H1 (cell line): Measurements from ENCODE around the gene MAN1A2. TPM values are rescaled to one million over a fixed set of nuclear protein-coding genes. Genes with fewer than 3 reads are reported as not detected.

Experiments
- CTCF ChIA-PET: fragments of 300-600 bp; sonication (Branson Sonifier 250); formaldehyde crosslinking; loops from one replicate; lab custom pipeline; 2021; ENCODE audit not compliant: partially characterized antibody; lab: Charles Lee
- POLR2A ChIA-PET: fragments of 300-600 bp; sonication (Branson Sonifier 250); formaldehyde crosslinking; loops from one replicate; lab custom pipeline; 2021; ENCODE audit warnings: inconsistent platforms; ENCODE audit not compliant: partially characterized antibody; lab: Charles Lee
- DNase-seq, 2 experiments: peaks; one replicate each; pipeline versions ENCODE4 v3.0.0 to v3.0.0-alpha.2; 2010 to 2022; ENCODE audit warnings: low spot score in 2 of 2, low read depth in 1 of 2, mixed read lengths in 1 of 2
- FAIRE-seq: peaks from 2 replicates; lab custom pipeline; 2011; peaks lifted over from hg19 to GRCh38; lab: Jason Lieb, UNC
- H2AFZ ChIP-seq: 2 replicates; pipeline ENCODE4 v1.8.1; 2012; ENCODE audit warnings: low read length, inconsistent platforms
- H2AK5ac ChIP-seq: 2 replicates; pipeline ENCODE4 v1.6.1; 2013; ENCODE audit warnings: low read depth, low read length
- H2BK120ac ChIP-seq: replicated peaks from 2 replicates; pipeline ENCODE3; 2013; ENCODE audit warnings: low read depth, low read length, inconsistent platforms
- H2BK12ac ChIP-seq: 2 replicates; pipeline ENCODE4 v1.6.1; 2013; ENCODE audit warnings: low read depth, low read length
- H2BK15ac ChIP-seq: 2 replicates; pipeline ENCODE4 v1.6.1; 2013; ENCODE audit warnings: low read length
- H2BK20ac ChIP-seq: 2 replicates; pipeline ENCODE4 v1.6.1; 2013; ENCODE audit warnings: low read length
- H2BK5ac ChIP-seq: 2 replicates; pipeline ENCODE4 v1.6.1; 2013; ENCODE audit warnings: low read depth, low read length
- H3K14ac ChIP-seq: 2 replicates; pipeline ENCODE4 v1.6.1; 2013; ENCODE audit warnings: inconsistent platforms; ENCODE audit not compliant: insufficient read length
- H3K18ac ChIP-seq: 2 replicates; pipeline ENCODE4 v1.6.1; 2013; ENCODE audit warnings: low read length; ENCODE audit errors: extremely low read depth
- H3K23ac ChIP-seq: 2 replicates; pipeline ENCODE4 v1.6.1; 2013; ENCODE audit warnings: inconsistent platforms; ENCODE audit not compliant: insufficient read length
- H3K23me2 ChIP-seq: 2 replicates; pipeline ENCODE4 v1.6.1; 2013; ENCODE audit warnings: low read depth, low read length
- H3K27ac ChIP-seq: 2 replicates; pipeline ENCODE4 v1.6.1; 2011; ENCODE audit warnings: low read depth, low read length, inconsistent platforms
- H3K27me3 ChIP-seq, 4 experiments: replicated peaks in 1 of 4; 1 replicate in 1 of 4; 2 replicates in 3 of 4; pipeline versions ENCODE4 v1.6.1 to v1.8.1; 2011 to 2013; ENCODE audit warnings: low read length in 3 of 4, mild to moderate bottlenecking in 3 of 4, inconsistent platforms in 2 of 4, mixed read lengths in 2 of 4, moderate library complexity in 1 of 4; ENCODE audit not compliant: control insufficient read depth in 3 of 4, insufficient read depth in 3 of 4; ENCODE audit errors: extremely low read depth in 1 of 4
- H3K36me3 ChIP-seq, 4 experiments: 2 replicates each; pipeline versions ENCODE4 v1.6.1 to v1.8.1; 2011 to 2013; ENCODE audit warnings: mild to moderate bottlenecking in 4 of 4, low read length in 3 of 4, moderate library complexity in 2 of 4, control low read depth in 1 of 4, inconsistent platforms in 1 of 4; ENCODE audit not compliant: insufficient read depth in 4 of 4, control insufficient read depth in 2 of 4
- H3K4ac ChIP-seq: replicated peaks from 2 replicates; pipeline ENCODE3; 2013; ENCODE audit warnings: low read length, low read depth, mixed read lengths, inconsistent platforms; ENCODE audit not compliant: insufficient read length
- H3K4me1 ChIP-seq, 4 experiments: replicated peaks in 1 of 4; 1 replicate in 1 of 4; 2 replicates in 3 of 4; pipeline versions ENCODE4 v1.6.1 to v1.8.1; 2011 to 2013; ENCODE audit warnings: low read length in 3 of 4, inconsistent platforms in 2 of 4, mixed read lengths in 1 of 4; ENCODE audit not compliant: insufficient read depth in 4 of 4, control insufficient read depth in 3 of 4
- H3K4me2 ChIP-seq, 2 experiments: 2 replicates each; pipeline versions ENCODE4 v1.6.1 to v1.8.1; 2011 to 2013; ENCODE audit warnings: low read depth in 2 of 2, low read length in 2 of 2, control low read depth in 1 of 2, inconsistent platforms in 1 of 2, mild to moderate bottlenecking in 1 of 2; ENCODE audit not compliant: insufficient read depth in 1 of 2
- H3K4me3 ChIP-seq, 4 experiments: fragments of 200-600, 300-600 bp in 1 of 4; sonication (generic), shearing (Covaris generic), sonication (Bioruptor Twin) in 1 of 4; 2 replicates each; pipeline versions ENCODE4 v1.5.1 to v1.8.1; 2011 to 2016; ENCODE audit warnings: low read length in 4 of 4, low read depth in 3 of 4, control low read depth in 2 of 4, inconsistent platforms in 2 of 4, mild to moderate bottlenecking in 2 of 4, mixed read lengths in 1 of 4, moderate library complexity in 1 of 4; ENCODE audit not compliant: insufficient read depth in 2 of 4; ENCODE audit errors: extremely low read depth in 1 of 4
- H3K56ac ChIP-seq: replicated peaks from 2 replicates; pipeline ENCODE3; 2013; ENCODE audit warnings: low read depth, mild to moderate bottlenecking, mixed read lengths, low read length, inconsistent platforms; ENCODE audit not compliant: insufficient read length
- H3K79me1 ChIP-seq: 2 replicates; pipeline ENCODE4 v1.6.1; 2013; ENCODE audit warnings: low read depth, low read length, control low read depth
- H3K79me2 ChIP-seq, 2 experiments: 2 replicates each; pipeline versions ENCODE4 v1.6.1 to v1.8.1; 2012 to 2013; ENCODE audit warnings: low read length in 2 of 2, mild to moderate bottlenecking in 2 of 2, inconsistent platforms in 1 of 2; ENCODE audit not compliant: insufficient read depth in 2 of 2, control insufficient read depth in 1 of 2
- H3K9ac ChIP-seq, 4 experiments: replicated peaks in 1 of 4; 1 replicate in 1 of 4; 2 replicates in 3 of 4; pipeline versions ENCODE4 v1.6.1 to v1.8.1; 2011 to 2013; ENCODE audit warnings: low read depth in 3 of 4, low read length in 3 of 4, control low read depth in 2 of 4, mild to moderate bottlenecking in 2 of 4, moderate library complexity in 2 of 4, inconsistent platforms in 1 of 4; ENCODE audit errors: extremely low read depth in 1 of 4
- H3K9me3 ChIP-seq, 2 experiments: 2 replicates each; pipeline versions ENCODE4 v1.6.1 to v1.8.1; 2012 to 2013; ENCODE audit warnings: mild to moderate bottlenecking in 2 of 2, moderate library complexity in 2 of 2, control low read depth in 1 of 2, inconsistent platforms in 1 of 2, low read depth in 1 of 2, low read length in 1 of 2, mixed read lengths in 1 of 2; ENCODE audit not compliant: insufficient read depth in 2 of 2
- H4K20me1 ChIP-seq, 2 experiments: replicated peaks in 1 of 2; 2 replicates each; pipeline versions ENCODE3 to v1.8.1; 2011 to 2013; ENCODE audit warnings: inconsistent platforms in 2 of 2, low read length in 2 of 2, mild to moderate bottlenecking in 1 of 2; ENCODE audit not compliant: insufficient read depth in 2 of 2, control insufficient read depth in 1 of 2
- H4K5ac ChIP-seq: 2 replicates; pipeline ENCODE4 v1.6.1; 2013; ENCODE audit warnings: low read length, low read depth, mixed read lengths, inconsistent platforms; ENCODE audit not compliant: insufficient read length
- H4K8ac ChIP-seq: 2 replicates; pipeline ENCODE4 v1.8.0; 2013; ENCODE audit warnings: mild to moderate bottlenecking, moderate library complexity, low read length, inconsistent platforms; ENCODE audit not compliant: insufficient read depth; ENCODE audit errors: extremely low read depth
- H4K91ac ChIP-seq: replicated peaks from 2 replicates; pipeline ENCODE3; 2013; ENCODE audit warnings: low read length, mixed read lengths, inconsistent platforms; ENCODE audit not compliant: insufficient read length
- CEBPB ChIP-seq: IDR thresholded peaks from 2 replicates; pipeline ENCODE4 v1.6.1; 2012; ENCODE audit warnings: low read depth, low read length
- RBBP5 ChIP-seq: IDR thresholded peaks from 2 replicates; pipeline ENCODE4 v1.7.1; 2012; ENCODE audit warnings: low read depth, mild to moderate bottlenecking, inconsistent platforms, low read length, moderate library complexity, borderline replicate concordance
- WGBS, 2 experiments: shearing (Covaris generic) in 1 of 2; methylation state at CpG; one replicate each; pipeline versions ENCODE4 v1.1.6 to v1.1.7; 2013 to 2015; ENCODE audit warnings: low lambda C conversion rate in 2 of 2, mixed read lengths in 2 of 2, inconsistent platforms in 1 of 2, low coverage in 1 of 2, missing lambda C conversion rate in 1 of 2; ENCODE audit not compliant: insufficient replicate concordance in 2 of 2, insufficient coverage in 1 of 2, insufficient read length in 1 of 2; ENCODE audit errors: extremely low coverage in 1 of 2, missing lambda C conversion rate in 1 of 2; 5-methylcytosine and 5-hydroxymethylcytosine counted together
- polyA plus RNA-seq, 7 experiments: library from polyadenylated mRNA; depleted of rRNA in 3 of 7; stranded (reverse) in 5 of 7; unstranded in 2 of 7; fragments of >200 nt in 5 of 7; fragments of 200-250 nt in 2 of 7; gene quantifications; 1 replicate in 5 of 7; 2 replicates in 1 of 7; 4 replicates in 1 of 7; pipeline versions ENCODE4 v1.2.1 to v1.2.3, GENCODE V29; 2011 to 2013; ENCODE audit warnings: missing spikeins in 2 of 7, mixed read lengths in 2 of 7
- total RNA-seq: library from RNA; stranded (reverse); fragmentation: NEBNext Ultra II Directional; extraction: Animal tissue kit (Norgen Biotek cat#: 25700); gene quantifications from 2 replicates; pipeline ENCODE4 v1.2.1, GENCODE V29; 2021

Gene MAN1A2
- total and polyA plus RNA-seq, 2 of the 8 experiments (the other 6 are each of a cell fraction or from before 2014, with no cell fraction given) = 5.5 to 18.8 TPM

GRCh38 chr1:117321680-117322609 is 45.3 kb upstream of the MAN1A2 start:
- POLR2A ChIA-PET = interaction anchor here (0.7 kb wide), 1 partner anchor 10 kb away, joined by 3 read pairs; no protein-coding TSS in a partner anchor
- H2BK12ac ChIP-seq = no peak overlapping the region

More at GRCh38 chr1:117321680-117322609, 45.3 kb upstream of the MAN1A2 start:
- H3K4me2 ChIP-seq = no peak overlapping the region
- 75% methylated on average over 5 of the region's 5 CpGs; no CpG with 5 or more reads in 1 of the 2 experiments for WGBS, 2 experiments
- H3K27me3 ChIP-seq = no peaks in the 10 kb centered on the region
- H3K4me1 ChIP-seq = peaks cover 0 to 4% (median 2%) of the 10 kb centered on the region in 4 experiments; a peak in 2 of 7 replicates
- no peak overlapping the region for H2BK20ac ChIP-seq
- FAIRE-seq (no peak), DNase-seq (no peak)
- no peaks in the 10 kb centered on the region for H3K23me2 ChIP-seq
- H3K14ac ChIP-seq = no peak overlapping the region
- no peaks in the 10 kb centered on the region for H3K79me1 ChIP-seq
- H3K36me3 ChIP-seq = no peaks in the 10 kb centered on the region
- no peak overlapping the region for H3K9ac ChIP-seq
- no peak for TF ChIP-seq RBBP5
- 0 out of 2 replicates have a peak, but pooled peaks have one; percentile 38 for TF ChIP-seq CEBPB
- no peak overlapping the region for H3K27ac ChIP-seq
- H4K91ac ChIP-seq = no peak overlapping the region
- H2AK5ac ChIP-seq = no peak overlapping the region
- H4K8ac ChIP-seq = no peak overlapping the region
- CTCF ChIA-PET = interaction anchor here (0.8 to 2.1 kb wide), 8 partner anchors 10 to 436 kb away, joined by 3 to 9 read pairs (median 4); no protein-coding TSS in a partner anchor
- no peaks in the 10 kb centered on the region for H3K9me3 ChIP-seq
- no peak overlapping the region for H3K4ac ChIP-seq
- no peak overlapping the region for H2BK15ac ChIP-seq
- no peak overlapping the region for H2BK5ac ChIP-seq
- H3K4me3 ChIP-seq = no peak overlapping the region
- H3K23ac ChIP-seq = no peak overlapping the region
- H4K20me1 ChIP-seq = no peaks in the 10 kb centered on the region
- no peak overlapping the region for H2AFZ ChIP-seq
- H4K5ac ChIP-seq = no peak overlapping the region
- H3K56ac ChIP-seq = no peak overlapping the region
- H3K79me2 ChIP-seq = no peaks in the 10 kb centered on the region
- no peak overlapping the region for H2BK120ac ChIP-seq
- no peak overlapping the region for H3K18ac ChIP-seq
